NCI-H510A treated with DMSO at 0.1 percent for 48 hours (cell line): ENCODE data around the gene LRP1B.

ENCODE experiments used
- DNase-seq: peaks from one replicate; lab custom pipeline; 2025; lab: John Stamatoyannopoulos, UW

Gene LRP1B

DNA sequence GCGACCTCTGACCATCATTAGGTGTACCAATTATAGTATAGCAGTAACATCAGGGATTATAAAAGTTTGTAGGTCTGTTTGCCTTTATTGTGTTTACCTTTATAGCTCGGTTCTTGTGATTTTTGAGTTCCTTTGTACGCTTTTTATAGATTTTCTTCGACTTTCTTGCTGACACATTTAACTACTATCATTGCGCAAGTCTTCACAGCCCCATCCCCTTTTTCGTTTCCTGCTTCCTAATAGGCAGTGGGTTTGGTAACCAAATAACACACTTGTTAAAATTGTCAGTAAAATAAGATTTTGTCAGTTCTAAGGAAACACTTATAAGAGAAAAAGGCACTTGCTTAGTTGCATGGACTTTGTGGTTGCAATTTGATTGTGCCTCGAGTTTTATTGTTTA, 541.5 kb downstream of the LRP1B start:
- DNase-seq = no peak

- DNase-seq = no peak
Measured at GRCh38 chr2:141586985-141587384, 543.8 kb downstream of the LRP1B start.

GRCh38 chr2:141582213-141582612, 548.6 kb downstream of the LRP1B start:
- DNase-seq = no peak

DNA sequence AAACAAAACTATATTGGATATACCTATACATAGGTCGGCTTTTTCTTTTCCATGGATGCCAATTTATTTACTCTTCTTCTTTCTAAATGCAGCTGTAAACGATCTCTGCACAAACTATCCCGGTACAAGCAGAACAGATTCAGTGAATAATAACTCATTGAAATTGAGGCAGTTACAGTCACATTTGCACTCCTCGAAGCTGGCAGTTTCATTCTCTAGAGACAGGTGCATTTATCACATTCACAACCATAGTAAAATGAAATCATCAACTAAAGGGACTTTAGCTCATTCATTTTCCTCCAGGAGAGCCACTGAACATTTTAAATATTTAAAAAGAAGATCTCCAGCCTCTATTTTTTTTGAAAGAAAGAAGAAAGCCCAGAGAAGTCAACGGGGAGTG, 551.7 kb downstream of the LRP1B start:
- DNase-seq = no peak

GRCh38 chr2:141570474-141571131, 560.2 kb downstream of the LRP1B start:
- DNase-seq = no peak

DNA sequence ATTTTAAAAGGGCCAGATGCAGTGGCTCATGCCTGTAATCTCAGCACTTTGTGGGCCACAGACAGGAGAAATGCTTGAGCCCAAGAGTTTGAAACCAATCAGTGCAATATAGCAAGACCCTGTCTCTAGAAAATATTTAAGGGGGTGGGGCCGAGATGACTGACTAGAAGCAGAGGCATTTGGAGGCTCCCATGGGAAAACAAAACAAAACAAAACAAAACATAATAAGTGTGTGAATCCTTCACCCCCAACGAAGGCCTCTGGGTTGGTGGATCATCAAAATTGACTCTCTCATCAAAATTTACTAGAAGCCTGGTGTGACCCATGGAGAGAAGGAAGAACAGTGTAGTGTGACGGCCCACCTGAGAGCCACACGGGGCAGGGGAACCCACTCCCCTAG, 560.9 kb downstream of the LRP1B start:
- no peak for DNase-seq

GRCh38 chr2:141565597-141565996, 565.2 kb downstream of the LRP1B start:
- DNase-seq = no peak

DNA sequence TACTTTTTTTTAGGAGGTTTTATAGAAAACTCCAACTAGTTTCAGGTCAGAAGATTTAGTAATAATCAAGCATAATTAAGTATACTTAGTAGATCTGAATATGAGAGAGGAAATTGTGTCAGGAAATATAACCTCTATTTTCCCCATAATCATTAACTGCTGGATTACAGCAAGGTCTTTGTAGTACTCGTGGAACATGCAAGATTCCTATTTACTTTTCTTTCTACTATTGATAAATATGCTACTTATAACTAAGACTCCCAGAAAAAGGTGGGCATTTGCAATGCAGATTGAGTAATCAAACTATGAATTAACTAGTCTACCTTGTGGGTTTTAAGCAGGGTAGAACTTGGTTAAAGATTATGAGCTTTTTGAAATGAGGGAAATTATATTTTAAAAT, 570.1 kb downstream of the LRP1B start:
- DNase-seq = no peak

- no peak for DNase-seq
Measured at GRCh38 chr2:141557329-141558095, 573.3 kb downstream of the LRP1B start.

DNA sequence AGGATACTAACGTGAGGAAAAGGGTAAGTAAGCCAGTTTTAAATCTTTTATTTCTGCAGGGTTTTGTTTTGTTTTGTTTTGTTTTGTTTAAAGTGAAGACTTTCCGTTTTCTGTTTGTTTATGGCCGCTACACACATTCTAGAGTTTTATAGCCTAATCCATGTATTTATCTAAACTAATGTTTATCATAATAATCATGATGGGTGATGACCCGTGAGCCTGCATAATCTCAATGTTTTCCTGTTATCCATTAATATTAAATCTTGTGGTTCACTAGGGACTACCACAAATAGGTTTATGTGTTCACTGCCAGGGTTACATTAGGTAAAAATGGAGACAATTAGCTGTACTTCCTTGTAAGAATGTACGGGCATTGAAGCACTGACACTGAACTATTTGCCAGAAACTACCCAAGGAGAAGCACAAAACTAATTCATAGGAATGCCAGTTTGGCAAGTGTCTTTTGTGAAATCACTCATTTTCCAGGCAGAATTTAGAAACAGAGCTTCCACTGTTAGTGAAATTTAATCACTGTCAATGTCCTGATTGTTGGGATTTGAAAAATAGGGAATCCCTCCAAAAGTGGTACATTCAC, 574.8 kb downstream of the LRP1B start:
- no peak for DNase-seq

- peak; percentile 37 for DNase-seq
Measured at GRCh38 chr2:141554810-141555209, 576.0 kb downstream of the LRP1B start.

- no peak for DNase-seq
Measured at GRCh38 chr2:141534666-141535362, 596.0 kb downstream of the LRP1B start.

DNA sequence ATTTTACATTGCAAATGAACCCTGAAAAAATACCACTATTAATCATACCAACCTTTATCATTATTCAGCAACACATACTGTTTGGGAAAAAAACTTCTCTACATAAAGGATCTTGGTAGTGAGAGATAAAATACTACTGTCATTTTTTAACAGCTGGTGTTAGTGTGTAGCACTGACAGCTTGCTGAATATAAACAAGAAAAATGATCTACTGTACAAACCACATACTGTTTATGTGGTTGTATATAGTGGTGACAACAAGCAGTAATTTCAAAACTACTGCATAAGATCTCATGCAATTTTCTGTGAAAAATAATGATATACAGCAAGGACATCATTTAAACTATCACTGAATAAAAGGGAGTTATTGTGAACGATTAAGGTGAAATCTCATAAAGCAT, 601.2 kb downstream of the LRP1B start:
- DNase-seq = no peak

DNA sequence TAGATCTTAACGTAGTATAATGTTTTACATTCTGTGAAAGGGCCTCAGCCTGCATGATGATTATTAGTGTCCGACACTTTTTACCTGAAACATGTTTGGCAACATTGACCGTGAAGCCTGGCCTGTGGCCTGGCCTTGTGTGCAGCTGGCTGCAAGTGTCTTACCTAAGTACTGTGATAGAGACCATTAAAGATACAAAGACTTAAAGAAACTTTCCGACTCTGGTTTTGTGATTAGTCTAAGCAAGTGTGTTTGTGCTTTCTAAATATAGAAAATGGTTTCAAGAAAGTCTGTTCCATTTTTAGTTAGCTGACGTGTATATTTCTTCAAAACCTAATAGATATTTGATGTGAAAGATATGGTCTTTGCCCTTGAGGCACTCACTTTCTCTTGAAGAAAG, 601.8 kb downstream of the LRP1B start:
- no peak for DNase-seq

- DNase-seq = no peak
Measured at GRCh38 chr2:141526760-141527159, 604.1 kb downstream of the LRP1B start.

DNA sequence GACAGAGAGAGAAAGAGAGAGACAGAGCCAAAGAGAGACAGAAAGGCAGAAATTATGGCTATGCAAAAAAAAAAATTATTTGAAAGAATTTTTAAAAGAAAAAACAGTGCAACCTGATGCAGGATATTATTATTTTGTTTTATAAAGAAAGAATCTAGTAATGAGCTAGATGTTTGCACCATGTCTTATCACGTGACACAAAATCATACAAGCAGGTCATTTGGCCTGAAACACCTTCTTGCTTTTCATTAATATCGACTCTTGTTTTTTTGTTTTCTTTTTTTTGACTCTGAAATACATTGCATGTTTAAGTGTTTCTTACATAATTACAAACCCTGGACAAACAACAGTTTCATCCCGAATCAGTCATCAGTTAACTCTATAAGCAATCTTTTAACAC, 606.0 kb downstream of the LRP1B start:
- no peak for DNase-seq

GRCh38 chr2:141523199-141523598, 607.6 kb downstream of the LRP1B start:
- DNase-seq = no peak

- peak; percentile 1 for DNase-seq
Measured at GRCh38 chr2:141522702-141523101, 608.1 kb downstream of the LRP1B start.

GRCh38 chr2:141522048-141522447, 608.8 kb downstream of the LRP1B start:
- no peak for DNase-seq

- DNase-seq = no peak
Measured at GRCh38 chr2:141519906-141520305, 610.9 kb downstream of the LRP1B start.

GRCh38 chr2:141517852-141518421, 612.9 kb downstream of the LRP1B start:
- DNase-seq = no peak

DNA sequence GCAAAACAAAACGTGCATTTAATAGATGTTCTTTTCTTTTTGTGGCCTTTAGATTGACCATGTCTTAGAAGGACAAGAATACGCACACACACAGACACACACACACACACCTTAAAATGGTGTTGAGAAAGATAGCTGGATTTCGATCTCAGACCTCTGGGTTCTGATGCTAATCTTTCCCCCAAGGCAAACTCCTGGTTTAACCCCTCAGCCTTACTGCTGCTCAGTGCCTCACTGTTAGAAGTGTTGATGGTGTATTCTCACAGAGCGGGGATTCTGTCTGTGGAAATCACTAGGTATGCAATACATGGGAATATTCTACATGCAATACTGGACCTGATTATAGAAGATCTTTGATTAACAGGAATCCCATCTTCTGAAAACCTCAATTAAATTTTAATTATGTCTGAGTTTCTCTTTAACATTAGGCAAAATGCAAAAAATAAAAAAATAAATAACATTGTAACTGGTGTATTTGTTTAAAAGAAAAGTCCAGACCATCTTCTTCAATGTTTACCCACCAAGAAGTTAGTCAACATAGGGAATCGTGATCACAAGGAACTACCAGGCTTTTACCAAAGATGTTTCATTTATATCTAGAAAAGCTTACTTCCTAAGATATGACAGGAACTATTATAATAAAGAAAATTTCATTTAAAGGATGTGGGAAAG, 613.5 kb downstream of the LRP1B start:
- no peak for DNase-seq
